Measurements from ENCODE around the gene WWOX.

WWOX gene

DNA sequence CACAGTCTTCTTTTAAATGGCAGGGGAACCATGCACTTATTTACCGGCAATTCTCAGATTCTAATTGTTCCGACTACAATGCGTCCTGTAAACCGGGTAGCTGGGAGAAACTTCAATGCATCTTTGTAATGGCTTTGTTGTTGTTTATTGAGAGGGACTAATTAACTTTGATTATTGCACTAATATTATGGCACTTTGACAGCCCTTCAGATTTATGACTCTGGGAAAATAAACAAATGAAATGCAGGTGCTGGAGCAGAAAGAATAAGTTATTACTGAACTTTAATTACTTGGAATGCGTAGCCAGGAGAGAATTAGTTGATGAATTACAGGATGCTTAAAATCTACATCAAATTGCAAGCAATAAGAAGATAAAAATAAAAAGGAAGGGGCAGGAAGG lies 77.0 kb downstream of the WWOX start:
- Histone ChIP-seq H3K4me3 (no peak overlapping the region), H3K27ac (no peak overlapping the region)
- DNase-seq (ENCODE audit: low spot score), result no peak
- TF ChIP-seq, protein P1, sequence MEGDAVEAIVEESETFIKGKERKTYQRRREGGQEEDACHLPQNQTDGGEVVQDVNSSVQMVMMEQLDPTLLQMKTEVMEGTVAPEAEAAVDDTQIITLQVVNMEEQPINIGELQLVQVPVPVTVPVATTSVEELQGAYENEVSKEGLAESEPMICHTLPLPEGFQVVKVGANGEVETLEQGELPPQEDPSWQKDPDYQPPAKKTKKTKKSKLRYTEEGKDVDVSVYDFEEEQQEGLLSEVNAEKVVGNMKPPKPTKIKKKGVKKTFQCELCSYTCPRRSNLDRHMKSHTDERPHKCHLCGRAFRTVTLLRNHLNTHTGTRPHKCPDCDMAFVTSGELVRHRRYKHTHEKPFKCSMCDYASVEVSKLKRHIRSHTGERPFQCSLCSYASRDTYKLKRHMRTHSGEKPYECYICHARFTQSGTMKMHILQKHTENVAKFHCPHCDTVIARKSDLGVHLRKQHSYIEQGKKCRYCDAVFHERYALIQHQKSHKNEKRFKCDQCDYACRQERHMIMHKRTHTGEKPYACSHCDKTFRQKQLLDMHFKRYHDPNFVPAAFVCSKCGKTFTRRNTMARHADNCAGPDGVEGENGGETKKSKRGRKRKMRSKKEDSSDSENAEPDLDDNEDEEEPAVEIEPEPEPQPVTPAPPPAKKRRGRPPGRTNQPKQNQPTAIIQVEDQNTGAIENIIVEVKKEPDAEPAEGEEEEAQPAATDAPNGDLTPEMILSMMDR (IDR thresholded peaks at IDR 0.05), result no peak

DNA sequence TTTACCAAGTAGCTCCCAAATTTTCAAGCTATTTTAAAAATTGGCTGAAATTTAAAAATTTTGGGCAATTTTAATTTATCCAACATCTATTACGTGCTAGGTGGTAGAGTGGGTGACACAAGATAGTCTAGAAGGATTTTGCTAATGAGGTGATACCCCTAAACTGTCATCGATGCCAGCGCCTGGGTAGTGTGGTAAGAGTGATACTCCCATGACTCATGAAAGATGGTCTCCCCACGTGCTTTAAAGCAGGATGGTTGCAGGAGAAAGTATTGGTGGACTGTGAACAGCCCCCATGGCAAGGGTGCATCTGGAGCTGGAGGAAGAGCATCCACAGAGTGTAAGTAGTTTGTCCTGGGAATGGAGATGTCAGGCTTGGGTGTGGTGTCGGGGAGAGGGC lies 77.8 kb downstream of the WWOX start:
- no peak overlapping the region for H3K27ac ChIP-seq
- no peak for DNase-seq (ENCODE audit: low spot score)
- TF ChIP-seq, protein P1 (IDR thresholded peaks at IDR 0.05), result no peak
- no peak overlapping the region for H3K4me3 ChIP-seq

DNA sequence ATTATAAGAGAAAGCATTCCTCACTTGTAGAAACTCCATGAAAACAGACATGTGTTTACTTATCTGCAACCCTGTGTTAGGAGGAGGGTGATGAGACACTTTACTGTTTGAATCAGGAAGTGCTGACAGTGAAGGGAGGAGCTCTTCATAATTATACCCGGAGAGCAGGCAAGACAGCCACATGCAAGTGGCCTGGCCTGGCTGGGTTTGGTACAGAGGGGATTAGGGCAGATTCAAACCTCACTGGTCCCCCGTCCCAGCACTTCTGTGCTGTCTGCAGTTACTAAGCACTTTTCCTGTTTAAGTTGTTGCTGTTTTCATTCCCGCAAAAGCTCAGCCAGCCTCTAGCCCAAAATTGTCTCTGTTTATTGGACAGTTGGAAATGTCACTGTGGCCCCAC lies 78.5 kb downstream of the WWOX start:
- no peak overlapping the region for H3K4me3 ChIP-seq
- TF ChIP-seq, protein P1 (IDR thresholded peaks at IDR 0.05), result no peak
- DNase-seq (ENCODE audit: low spot score), result no peak
- no peak overlapping the region for H3K27ac ChIP-seq

DNA sequence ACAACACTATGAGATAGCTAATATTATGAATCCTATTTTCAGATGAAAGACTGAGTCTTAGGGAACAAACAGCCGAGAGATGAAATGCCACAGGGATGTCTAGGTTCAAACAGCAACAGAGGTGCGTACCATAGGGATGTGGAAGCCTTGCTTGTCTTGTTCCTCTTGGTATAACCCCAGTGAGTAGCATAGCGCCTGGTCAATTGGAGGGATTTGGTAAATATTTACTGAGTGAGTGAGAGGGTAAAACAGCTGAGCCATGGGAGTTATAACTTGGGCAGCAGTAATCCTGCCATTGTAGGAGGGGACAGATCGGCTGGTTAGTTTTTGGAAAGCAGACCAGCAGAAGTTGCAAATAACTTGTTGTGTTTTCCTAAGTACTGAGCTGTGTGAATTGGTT lies 80.2 kb downstream of the WWOX start:
- TF ChIP-seq, protein P1 (IDR thresholded peaks at IDR 0.05), result no peak
- DNase-seq (ENCODE audit: low spot score), result no peak
- H3K27ac ChIP-seq, result no peak overlapping the region
- H3K4me3 ChIP-seq, result no peak overlapping the region

DNA sequence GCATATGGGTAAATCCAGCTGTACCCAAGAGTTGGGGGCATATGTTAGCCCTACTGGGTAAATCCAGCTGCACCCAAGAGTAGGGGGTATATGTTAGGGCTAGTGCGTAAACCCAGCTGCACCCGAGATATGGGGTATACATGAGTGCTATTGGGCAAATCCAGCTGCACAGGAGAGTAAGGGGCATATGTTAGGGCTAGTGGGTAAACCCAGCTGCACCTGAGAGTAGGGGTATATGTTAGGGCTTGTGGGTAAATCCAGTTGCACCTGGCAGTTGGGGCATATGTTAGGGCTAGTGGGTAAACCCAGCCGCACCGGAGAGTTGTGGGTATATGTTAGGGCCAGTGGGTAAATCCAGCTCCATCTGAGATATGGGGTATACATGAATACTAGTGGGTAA lies 80.9 kb downstream of the WWOX start:
- Histone ChIP-seq H3K27ac (no peak overlapping the region), H3K4me3 (no peak overlapping the region)
- TF ChIP-seq, protein P1 (IDR thresholded peaks at IDR 0.05), result no peak
- DNase-seq (ENCODE audit: low spot score), result no peak

DNA sequence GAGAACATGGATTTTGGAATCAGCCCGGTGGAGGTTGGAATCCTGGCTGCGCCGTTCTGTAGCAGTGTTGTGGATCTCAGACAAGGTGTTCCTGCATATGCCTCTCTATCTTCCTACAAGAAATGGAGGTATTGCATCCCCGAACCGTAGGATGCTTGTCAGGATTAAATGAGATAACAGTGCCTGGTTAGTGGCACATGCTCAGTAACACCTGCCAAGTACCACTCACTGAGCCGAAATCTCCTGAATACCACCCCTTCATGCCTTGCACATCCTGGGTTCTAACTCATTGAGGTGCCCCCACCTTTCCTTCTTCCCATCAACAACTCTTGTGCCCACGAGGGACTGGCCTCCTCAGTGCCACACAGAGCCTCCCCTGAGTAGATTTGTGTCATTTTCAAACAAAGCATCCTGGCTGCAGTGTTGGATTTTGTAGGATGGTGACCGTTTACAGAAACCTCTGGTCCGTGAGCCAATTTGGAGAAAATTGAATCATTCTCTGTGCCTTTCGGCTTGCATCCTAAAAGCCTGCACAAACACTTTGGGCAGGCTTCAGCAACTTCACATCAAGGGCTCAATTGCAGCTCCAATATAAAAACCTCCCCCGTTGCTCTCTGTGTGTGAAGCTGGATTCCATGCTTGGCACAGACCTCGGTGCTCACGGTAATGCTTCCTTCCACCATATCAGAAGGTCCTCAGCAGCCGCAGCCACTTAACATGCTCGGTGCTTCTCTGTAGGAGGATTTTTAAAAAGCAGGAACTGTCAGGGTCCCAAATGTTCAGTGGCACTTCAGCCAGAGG lies 84.2 kb downstream of the WWOX start:
- Histone ChIP-seq H3K27ac (no peak overlapping the region), H3K4me3 (peak overlapping the region; percentile 53)
- TF ChIP-seq, protein P1 (IDR thresholded peaks at IDR 0.05), result no peak
- DNase-seq (ENCODE audit: low spot score), result no peak

All from coronary artery (tissue), 2 donors.